H1 (cell line): ENCODE data around the gene ETV5. TPM values are rescaled to one million over a fixed set of nuclear protein-coding genes. Genes with fewer than 3 reads are reported as not detected.

Experiments
- CTCF ChIA-PET: fragments of 300-600 bp; sonication (Branson Sonifier 250); formaldehyde crosslinking; loops from one replicate; lab custom pipeline; 2021; ENCODE audit not compliant: partially characterized antibody; lab: Charles Lee
- POLR2A ChIA-PET: fragments of 300-600 bp; sonication (Branson Sonifier 250); formaldehyde crosslinking; loops from one replicate; lab custom pipeline; 2021; ENCODE audit warnings: inconsistent platforms; ENCODE audit not compliant: partially characterized antibody; lab: Charles Lee
- DNase-seq, 2 experiments: peaks; one replicate each; pipeline versions ENCODE4 v3.0.0 to v3.0.0-alpha.2; 2010 to 2022; ENCODE audit warnings: low spot score in 2 of 2, low read depth in 1 of 2, mixed read lengths in 1 of 2
- FAIRE-seq: peaks from 2 replicates; lab custom pipeline; 2011; peaks lifted over from hg19 to GRCh38; lab: Jason Lieb, UNC
- H2AFZ ChIP-seq: 2 replicates; pipeline ENCODE4 v1.8.1; 2012; ENCODE audit warnings: low read length, inconsistent platforms
- H2AK5ac ChIP-seq: 2 replicates; pipeline ENCODE4 v1.6.1; 2013; ENCODE audit warnings: low read depth, low read length
- H2BK120ac ChIP-seq: replicated peaks from 2 replicates; pipeline ENCODE3; 2013; ENCODE audit warnings: low read depth, low read length, inconsistent platforms
- H2BK12ac ChIP-seq: 2 replicates; pipeline ENCODE4 v1.6.1; 2013; ENCODE audit warnings: low read depth, low read length
- H2BK15ac ChIP-seq: 2 replicates; pipeline ENCODE4 v1.6.1; 2013; ENCODE audit warnings: low read length
- H2BK20ac ChIP-seq: 2 replicates; pipeline ENCODE4 v1.6.1; 2013; ENCODE audit warnings: low read length
- H2BK5ac ChIP-seq: 2 replicates; pipeline ENCODE4 v1.6.1; 2013; ENCODE audit warnings: low read depth, low read length
- H3K14ac ChIP-seq: 2 replicates; pipeline ENCODE4 v1.6.1; 2013; ENCODE audit warnings: inconsistent platforms; ENCODE audit not compliant: insufficient read length
- H3K18ac ChIP-seq: 2 replicates; pipeline ENCODE4 v1.6.1; 2013; ENCODE audit warnings: low read length; ENCODE audit errors: extremely low read depth
- H3K23ac ChIP-seq: 2 replicates; pipeline ENCODE4 v1.6.1; 2013; ENCODE audit warnings: inconsistent platforms; ENCODE audit not compliant: insufficient read length
- H3K23me2 ChIP-seq: 2 replicates; pipeline ENCODE4 v1.6.1; 2013; ENCODE audit warnings: low read depth, low read length
- H3K27ac ChIP-seq: 2 replicates; pipeline ENCODE4 v1.6.1; 2011; ENCODE audit warnings: low read depth, low read length, inconsistent platforms
- H3K27me3 ChIP-seq, 4 experiments: replicated peaks in 1 of 4; 1 replicate in 1 of 4; 2 replicates in 3 of 4; pipeline versions ENCODE4 v1.6.1 to v1.8.1; 2011 to 2013; ENCODE audit warnings: low read length in 3 of 4, mild to moderate bottlenecking in 3 of 4, inconsistent platforms in 2 of 4, mixed read lengths in 2 of 4, moderate library complexity in 1 of 4; ENCODE audit not compliant: control insufficient read depth in 3 of 4, insufficient read depth in 3 of 4; ENCODE audit errors: extremely low read depth in 1 of 4
- H3K36me3 ChIP-seq, 4 experiments: 2 replicates each; pipeline versions ENCODE4 v1.6.1 to v1.8.1; 2011 to 2013; ENCODE audit warnings: mild to moderate bottlenecking in 4 of 4, low read length in 3 of 4, moderate library complexity in 2 of 4, control low read depth in 1 of 4, inconsistent platforms in 1 of 4; ENCODE audit not compliant: insufficient read depth in 4 of 4, control insufficient read depth in 2 of 4
- H3K4ac ChIP-seq: replicated peaks from 2 replicates; pipeline ENCODE3; 2013; ENCODE audit warnings: low read length, low read depth, mixed read lengths, inconsistent platforms; ENCODE audit not compliant: insufficient read length
- H3K4me1 ChIP-seq, 4 experiments: replicated peaks in 1 of 4; 1 replicate in 1 of 4; 2 replicates in 3 of 4; pipeline versions ENCODE4 v1.6.1 to v1.8.1; 2011 to 2013; ENCODE audit warnings: low read length in 3 of 4, inconsistent platforms in 2 of 4, mixed read lengths in 1 of 4; ENCODE audit not compliant: insufficient read depth in 4 of 4, control insufficient read depth in 3 of 4
- H3K4me2 ChIP-seq, 2 experiments: 2 replicates each; pipeline versions ENCODE4 v1.6.1 to v1.8.1; 2011 to 2013; ENCODE audit warnings: low read depth in 2 of 2, low read length in 2 of 2, control low read depth in 1 of 2, inconsistent platforms in 1 of 2, mild to moderate bottlenecking in 1 of 2; ENCODE audit not compliant: insufficient read depth in 1 of 2
- H3K4me3 ChIP-seq, 4 experiments: fragments of 200-600, 300-600 bp in 1 of 4; sonication (generic), shearing (Covaris generic), sonication (Bioruptor Twin) in 1 of 4; 2 replicates each; pipeline versions ENCODE4 v1.5.1 to v1.8.1; 2011 to 2016; ENCODE audit warnings: low read length in 4 of 4, low read depth in 3 of 4, control low read depth in 2 of 4, inconsistent platforms in 2 of 4, mild to moderate bottlenecking in 2 of 4, mixed read lengths in 1 of 4, moderate library complexity in 1 of 4; ENCODE audit not compliant: insufficient read depth in 2 of 4; ENCODE audit errors: extremely low read depth in 1 of 4
- H3K56ac ChIP-seq: replicated peaks from 2 replicates; pipeline ENCODE3; 2013; ENCODE audit warnings: low read depth, mild to moderate bottlenecking, mixed read lengths, low read length, inconsistent platforms; ENCODE audit not compliant: insufficient read length
- H3K79me1 ChIP-seq: 2 replicates; pipeline ENCODE4 v1.6.1; 2013; ENCODE audit warnings: low read depth, low read length, control low read depth
- H3K79me2 ChIP-seq, 2 experiments: 2 replicates each; pipeline versions ENCODE4 v1.6.1 to v1.8.1; 2012 to 2013; ENCODE audit warnings: low read length in 2 of 2, mild to moderate bottlenecking in 2 of 2, inconsistent platforms in 1 of 2; ENCODE audit not compliant: insufficient read depth in 2 of 2, control insufficient read depth in 1 of 2
- H3K9ac ChIP-seq, 4 experiments: replicated peaks in 1 of 4; 1 replicate in 1 of 4; 2 replicates in 3 of 4; pipeline versions ENCODE4 v1.6.1 to v1.8.1; 2011 to 2013; ENCODE audit warnings: low read depth in 3 of 4, low read length in 3 of 4, control low read depth in 2 of 4, mild to moderate bottlenecking in 2 of 4, moderate library complexity in 2 of 4, inconsistent platforms in 1 of 4; ENCODE audit errors: extremely low read depth in 1 of 4
- H3K9me3 ChIP-seq, 2 experiments: 2 replicates each; pipeline versions ENCODE4 v1.6.1 to v1.8.1; 2012 to 2013; ENCODE audit warnings: mild to moderate bottlenecking in 2 of 2, moderate library complexity in 2 of 2, control low read depth in 1 of 2, inconsistent platforms in 1 of 2, low read depth in 1 of 2, low read length in 1 of 2, mixed read lengths in 1 of 2; ENCODE audit not compliant: insufficient read depth in 2 of 2
- H4K20me1 ChIP-seq, 2 experiments: replicated peaks in 1 of 2; 2 replicates each; pipeline versions ENCODE3 to v1.8.1; 2011 to 2013; ENCODE audit warnings: inconsistent platforms in 2 of 2, low read length in 2 of 2, mild to moderate bottlenecking in 1 of 2; ENCODE audit not compliant: insufficient read depth in 2 of 2, control insufficient read depth in 1 of 2
- H4K5ac ChIP-seq: 2 replicates; pipeline ENCODE4 v1.6.1; 2013; ENCODE audit warnings: low read length, low read depth, mixed read lengths, inconsistent platforms; ENCODE audit not compliant: insufficient read length
- H4K8ac ChIP-seq: 2 replicates; pipeline ENCODE4 v1.8.0; 2013; ENCODE audit warnings: mild to moderate bottlenecking, moderate library complexity, low read length, inconsistent platforms; ENCODE audit not compliant: insufficient read depth; ENCODE audit errors: extremely low read depth
- H4K91ac ChIP-seq: replicated peaks from 2 replicates; pipeline ENCODE3; 2013; ENCODE audit warnings: low read length, mixed read lengths, inconsistent platforms; ENCODE audit not compliant: insufficient read length
- CBX8 ChIP-seq: fragments of 300-800, 300-1000 bp; sonication (generic); IDR thresholded peaks from 2 replicates; pipeline ENCODE4 v1.7.1; 2016; ENCODE audit warnings: low read depth, low read length, borderline replicate concordance
- EZH2 ChIP-seq: fragments of 200-600 bp; sonication (generic); IDR thresholded peaks from 2 replicates; pipeline ENCODE4 v1.7.1; 2012; ENCODE audit warnings: low read depth, mild to moderate bottlenecking, moderate library complexity, low read length, inconsistent platforms; ENCODE audit not compliant: severe bottlenecking
- WGBS, 2 experiments: shearing (Covaris generic) in 1 of 2; methylation state at CpG; one replicate each; pipeline versions ENCODE4 v1.1.6 to v1.1.7; 2013 to 2015; ENCODE audit warnings: low lambda C conversion rate in 2 of 2, mixed read lengths in 2 of 2, inconsistent platforms in 1 of 2, low coverage in 1 of 2, missing lambda C conversion rate in 1 of 2; ENCODE audit not compliant: insufficient replicate concordance in 2 of 2, insufficient coverage in 1 of 2, insufficient read length in 1 of 2; ENCODE audit errors: extremely low coverage in 1 of 2, missing lambda C conversion rate in 1 of 2; 5-methylcytosine and 5-hydroxymethylcytosine counted together
- polyA plus RNA-seq, 7 experiments: library from polyadenylated mRNA; depleted of rRNA in 3 of 7; stranded (reverse) in 5 of 7; unstranded in 2 of 7; fragments of >200 nt in 5 of 7; fragments of 200-250 nt in 2 of 7; gene quantifications; 1 replicate in 5 of 7; 2 replicates in 1 of 7; 4 replicates in 1 of 7; pipeline versions ENCODE4 v1.2.1 to v1.2.3, GENCODE V29; 2011 to 2013; ENCODE audit warnings: missing spikeins in 2 of 7, mixed read lengths in 2 of 7
- total RNA-seq: library from RNA; stranded (reverse); fragmentation: NEBNext Ultra II Directional; extraction: Animal tissue kit (Norgen Biotek cat#: 25700); gene quantifications from 2 replicates; pipeline ENCODE4 v1.2.1, GENCODE V29; 2021
- TF ChIP-seq, protein P1 (sequence below): IDR thresholded peaks from 2 replicates; pipeline ENCODE4 v1.6.1; 2012; ENCODE audit warnings: inconsistent platforms

Gene ETV5
- total and polyA plus RNA-seq, 2 of the 8 experiments (the other 6 are each of a cell fraction or from before 2014, with no cell fraction given) = 13.1 to 36.9 TPM

GRCh38 chr3:186132487-186132886, 23.6 kb upstream of the ETV5 start:
- 80% methylated on average over 2 of the region's 2 CpGs; no CpG with 5 or more reads in 1 of the 2 experiments for WGBS, 2 experiments
- Histone ChIP-seq H3K4ac (no peak overlapping the region), H4K8ac (no peak overlapping the region), H3K27ac (no peak overlapping the region), H4K5ac (no peak overlapping the region), H3K23ac (no peak overlapping the region), H2BK120ac (no peak overlapping the region), H2AFZ (no peak overlapping the region), H3K23me2 (no peaks in the 10 kb centered on the region), H4K91ac (no peak overlapping the region), H3K9ac (no peak overlapping the region), H3K9me3 (no peaks in the 10 kb centered on the region), H3K79me1 (no peaks in the 10 kb centered on the region), H3K18ac (no peak overlapping the region), H2BK5ac (no peak overlapping the region), H3K79me2 (no peaks in the 10 kb centered on the region), H4K20me1 (peaks cover 0 to 2% of the 10 kb centered on the region in 2 experiments), H2BK12ac (no peak overlapping the region), H3K4me1 (peaks cover 0 to 6% (median 1%) of the 10 kb centered on the region in 4 experiments; a peak in 2 of 7 replicates), H2AK5ac (no peak overlapping the region), H3K56ac (no peak overlapping the region), H3K4me2 (no peak overlapping the region), H3K36me3 (no peaks in the 10 kb centered on the region), H3K27me3 (no peaks in the 10 kb centered on the region; a peak in 2 of 7 replicates), H3K14ac (no peak overlapping the region), H2BK20ac (no peak overlapping the region), H3K4me3 (no peak overlapping the region), H2BK15ac (no peak overlapping the region)
- TF ChIP-seq CBX8 (no peak), EZH2 (no peak)
- TF ChIP-seq, protein P1, sequence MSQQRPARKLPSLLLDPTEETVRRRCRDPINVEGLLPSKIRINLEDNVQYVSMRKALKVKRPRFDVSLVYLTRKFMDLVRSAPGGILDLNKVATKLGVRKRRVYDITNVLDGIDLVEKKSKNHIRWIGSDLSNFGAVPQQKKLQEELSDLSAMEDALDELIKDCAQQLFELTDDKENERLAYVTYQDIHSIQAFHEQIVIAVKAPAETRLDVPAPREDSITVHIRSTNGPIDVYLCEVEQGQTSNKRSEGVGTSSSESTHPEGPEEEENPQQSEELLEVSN = no peak
- FAIRE-seq (no peak), DNase-seq (no peak)
- CTCF ChIA-PET = interaction anchor here (0.6 to 2.0 kb wide), 5 partner anchors 11 to 123 kb away, joined by 3 to 7 read pairs (median 4); no protein-coding TSS in a partner anchor
- POLR2A ChIA-PET = interaction anchor here (1.7 kb wide), 1 partner anchor 24 kb away, joined by 5 read pairs; the partner anchor contains the start of gene ETV5
